Lung (tissue), 12 donors: ENCODE results near the gene TSPAN17. TPM values are rescaled to one million over a fixed set of nuclear protein-coding genes. Genes with fewer than 3 reads are reported as not detected.

Experiments
- ATAC-seq: fragments of 200-7000 bp; cut with Tn5 transposase; one replicate; pipeline ENCODE4 v1.9.1; 2020; ENCODE audit warnings: moderate number of reproducible peaks; ENCODE audit not compliant: insufficient read depth, low FRiP score
- DNase-seq, 3 donors: peaks; one replicate each; pipeline ENCODE4 v3.0.0-alpha.2; 2013 to 2017
- H3K27ac ChIP-seq, 2 donors: one replicate each; pipeline ENCODE4 v1.5.1; 2013; ENCODE audit warnings: mild to moderate bottlenecking in 2 of 2, moderate library complexity in 2 of 2, control low read depth in 1 of 2, inconsistent platforms in 1 of 2, low read depth in 1 of 2, low read length in 1 of 2
- H3K27me3 ChIP-seq, 3 donors: one replicate each; pipeline ENCODE4 v1.5.1; 2013; ENCODE audit warnings: low read length in 2 of 3; ENCODE audit not compliant: control insufficient read depth in 3 of 3, insufficient read depth in 3 of 3
- H3K36me3 ChIP-seq, 4 donors: one replicate each; pipeline ENCODE4 v1.5.1; 2013; ENCODE audit warnings: low read length in 4 of 4, mild to moderate bottlenecking in 1 of 4, moderate library complexity in 1 of 4; ENCODE audit not compliant: control insufficient read depth in 4 of 4, insufficient read depth in 4 of 4
- H3K4me1 ChIP-seq, 5 donors: one replicate each; pipeline ENCODE4 v1.5.1; 2013; ENCODE audit warnings: low read length in 5 of 5, mild to moderate bottlenecking in 2 of 5, moderate library complexity in 1 of 5; ENCODE audit not compliant: control insufficient read depth in 5 of 5, insufficient read depth in 5 of 5
- H3K4me3 ChIP-seq: one replicate; pipeline ENCODE4 v1.5.1; 2013; ENCODE audit warnings: mild to moderate bottlenecking, control low read depth, moderate library complexity
- H3K9ac ChIP-seq, 2 donors: one replicate each; pipeline ENCODE4 v1.5.1; 2013; ENCODE audit warnings: low read length in 2 of 2, control low read depth in 1 of 2; ENCODE audit not compliant: insufficient read depth in 1 of 2
- H3K9me3 ChIP-seq, 4 donors: one replicate each; pipeline ENCODE4 v1.5.1; 2013; ENCODE audit warnings: low read length in 3 of 4, mild to moderate bottlenecking in 1 of 4, moderate library complexity in 1 of 4; ENCODE audit not compliant: control insufficient read depth in 4 of 4, insufficient read depth in 3 of 4
- WGBS, 2 donors: extraction: QIAGEN DNeasy Blood & Tissue Kit; methylation state at CpG; one replicate each; pipeline ENCODE4 v1.1.7; 2013; 5-methylcytosine and 5-hydroxymethylcytosine counted together
- polyA plus RNA-seq, 2 donors: library from polyadenylated mRNA; stranded (reverse); fragments of 200-250 nt; gene quantifications; one replicate each; pipeline ENCODE4 v1.2.1, GENCODE V29; 2013
- total RNA-seq, 2 donors: library from RNA; depleted of rRNA in 1 of 2; stranded (reverse); fragments of >200 nt in 1 of 2; gene quantifications; one replicate each; pipeline ENCODE4 v1.2.1, GENCODE V29; 2014 to 2021
- TF ChIP-seq, protein P1 (sequence below): IDR thresholded peaks from 2 replicates; pipeline ENCODE4 v1.5.1; 2012; ENCODE audit warnings: mild to moderate bottlenecking; ENCODE audit errors: control extremely low read depth, extremely low read depth
- donor health status: control.
- donor health status: control.
- donor health status: Bipolar disorder and iron deficiency.
- donor health status: healthy.
- donor health status: DM: yes; HTN: yes; CAD: no.

The TSPAN17 gene
- total and polyA plus RNA-seq, 4 donors: 14.8 to 37.4 (median 27.8) TPM

- peaks cover 0 to 9% (median 5%) of the 10 kb centered on the region in 3 donors for H3K27me3 ChIP-seq
- H3K27ac ChIP-seq: no peak overlapping the region
- TF ChIP-seq, protein P1, sequence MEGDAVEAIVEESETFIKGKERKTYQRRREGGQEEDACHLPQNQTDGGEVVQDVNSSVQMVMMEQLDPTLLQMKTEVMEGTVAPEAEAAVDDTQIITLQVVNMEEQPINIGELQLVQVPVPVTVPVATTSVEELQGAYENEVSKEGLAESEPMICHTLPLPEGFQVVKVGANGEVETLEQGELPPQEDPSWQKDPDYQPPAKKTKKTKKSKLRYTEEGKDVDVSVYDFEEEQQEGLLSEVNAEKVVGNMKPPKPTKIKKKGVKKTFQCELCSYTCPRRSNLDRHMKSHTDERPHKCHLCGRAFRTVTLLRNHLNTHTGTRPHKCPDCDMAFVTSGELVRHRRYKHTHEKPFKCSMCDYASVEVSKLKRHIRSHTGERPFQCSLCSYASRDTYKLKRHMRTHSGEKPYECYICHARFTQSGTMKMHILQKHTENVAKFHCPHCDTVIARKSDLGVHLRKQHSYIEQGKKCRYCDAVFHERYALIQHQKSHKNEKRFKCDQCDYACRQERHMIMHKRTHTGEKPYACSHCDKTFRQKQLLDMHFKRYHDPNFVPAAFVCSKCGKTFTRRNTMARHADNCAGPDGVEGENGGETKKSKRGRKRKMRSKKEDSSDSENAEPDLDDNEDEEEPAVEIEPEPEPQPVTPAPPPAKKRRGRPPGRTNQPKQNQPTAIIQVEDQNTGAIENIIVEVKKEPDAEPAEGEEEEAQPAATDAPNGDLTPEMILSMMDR: no peak
- ATAC-seq (no peak), DNase-seq (no peak)
- no peak overlapping the region for H3K4me3 ChIP-seq
- WGBS, 2 donors: 45 to 59% methylated on average over 3 to 4 of the region's 4 CpGs
- H3K4me1 ChIP-seq: no peaks in the 10 kb centered on the region
- H3K9me3 ChIP-seq: peaks cover 0 to 4% (median 0%) of the 10 kb centered on the region in 4 donors
- H3K9ac ChIP-seq: no peak overlapping the region
- H3K36me3 ChIP-seq: no peaks in the 10 kb centered on the region
Observed at GRCh38 chr5:176639208-176639607, 8.1 kb upstream of the TSPAN17 start.

DNA sequence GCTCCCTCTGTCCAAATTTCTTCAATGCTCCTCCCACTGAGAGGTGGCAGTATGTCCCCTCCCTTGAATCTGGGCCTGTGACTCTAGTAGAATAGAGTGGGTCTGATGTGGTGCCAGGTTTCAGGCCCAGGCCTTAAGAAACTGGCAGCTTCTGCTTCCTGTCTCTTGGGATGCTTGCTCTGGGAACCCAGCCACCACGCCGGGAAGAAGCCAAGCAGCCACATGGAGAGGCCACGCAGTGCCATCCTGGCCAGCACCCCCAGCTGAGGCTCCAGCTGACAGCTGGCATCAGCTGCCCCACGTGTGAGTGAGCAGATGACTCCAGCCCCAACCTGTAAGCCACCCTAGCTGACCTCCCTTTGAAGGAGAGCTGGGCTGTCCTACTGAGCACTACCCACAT lies 7.3 kb upstream of the TSPAN17 start:
- Histone ChIP-seq H3K27ac (no peak overlapping the region), H3K4me3 (no peak overlapping the region), H3K9me3 (peaks cover 0 to 4% (median 0%) of the 10 kb centered on the region in 4 donors), H3K4me1 (no peaks in the 10 kb centered on the region), H3K9ac (no peak overlapping the region), H3K36me3 (no peaks in the 10 kb centered on the region), H3K27me3 (peaks cover 0 to 9% (median 3%) of the 10 kb centered on the region in 3 donors)
- TF ChIP-seq, protein P1: no peak
- DNase-seq: peak; percentile 52 to 76 (median 65)
- 54 to 61% methylated on average over 4 of the region's 4 CpGs for WGBS, 2 donors
- no peak for ATAC-seq

GRCh38 chr5:176640616-176641015 lies 6.7 kb upstream of the TSPAN17 start:
- TF ChIP-seq, protein P1: no peak

More at GRCh38 chr5:176640616-176641015, 6.7 kb upstream of the TSPAN17 start:
- H3K4me1 ChIP-seq: no peaks in the 10 kb centered on the region
- ATAC-seq (no peak), DNase-seq (no peak)
- peaks cover 0 to under 1% (median 0%) of the 10 kb centered on the region in 4 donors for H3K9me3 ChIP-seq
- no peaks in the 10 kb centered on the region for H3K36me3 ChIP-seq
- no peak overlapping the region for H3K27ac ChIP-seq
- no peak overlapping the region for H3K9ac ChIP-seq
- WGBS, 2 donors: 76 to 83% methylated on average over 4 of the region's 4 CpGs
- H3K4me3 ChIP-seq: no peak overlapping the region
- peaks cover 0 to 4% (median 3%) of the 10 kb centered on the region in 3 donors for H3K27me3 ChIP-seq
